ENCODE results near the gene C10orf90.

DNA sequence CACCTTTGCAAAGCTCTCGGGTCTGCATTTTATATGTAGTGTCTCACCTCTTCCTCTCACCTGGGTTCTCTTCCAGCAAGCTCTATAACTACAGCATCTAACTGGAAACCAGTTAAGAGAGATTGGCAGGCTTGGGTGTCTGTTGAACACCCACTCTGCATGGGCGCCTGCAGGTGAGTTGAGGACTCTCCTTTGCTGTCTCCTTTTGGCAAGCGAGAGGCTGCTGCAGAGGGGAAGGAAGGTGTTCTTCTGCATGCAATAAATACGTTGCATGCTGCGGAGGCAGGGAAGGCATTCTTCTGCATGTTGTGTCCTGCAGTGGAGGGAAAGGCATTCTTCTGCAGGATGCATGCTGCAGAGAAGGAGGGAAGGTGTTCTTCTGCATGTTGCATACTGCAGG is 200.8 kb downstream of the C10orf90 start:
- TF ChIP-seq NFIC (IDR thresholded peaks at IDR 0.05) (no peak), EP300 (IDR thresholded peaks at IDR 0.05; ENCODE audit: borderline replicate concordance) (no peak), TCF12 (IDR thresholded peaks at IDR 0.05; ENCODE audit: low read depth) (no peak), CREB1 (IDR thresholded peaks at IDR 0.05; ENCODE audit: low read depth) (no peak), YY1 (IDR thresholded peaks at IDR 0.05; ENCODE audit: low read depth) (no peak), CEBPB (IDR thresholded peaks at IDR 0.05) (no peak), FOXM1 (IDR thresholded peaks at IDR 0.05; ENCODE audit: borderline replicate concordance, low read depth) (no peak), TEAD4 (IDR thresholded peaks at IDR 0.05) (no peak), TAF1 (IDR thresholded peaks at IDR 0.05; ENCODE audit: low read depth) (no peak), EGR1 (IDR thresholded peaks at IDR 0.05) (no peak)
- TF ChIP-seq, protein P1, sequence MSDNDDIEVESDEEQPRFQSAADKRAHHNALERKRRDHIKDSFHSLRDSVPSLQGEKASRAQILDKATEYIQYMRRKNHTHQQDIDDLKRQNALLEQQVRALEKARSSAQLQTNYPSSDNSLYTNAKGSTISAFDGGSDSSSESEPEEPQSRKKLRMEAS (IDR thresholded peaks at IDR 0.05): no peak
- TF ChIP-seq, protein P2, sequence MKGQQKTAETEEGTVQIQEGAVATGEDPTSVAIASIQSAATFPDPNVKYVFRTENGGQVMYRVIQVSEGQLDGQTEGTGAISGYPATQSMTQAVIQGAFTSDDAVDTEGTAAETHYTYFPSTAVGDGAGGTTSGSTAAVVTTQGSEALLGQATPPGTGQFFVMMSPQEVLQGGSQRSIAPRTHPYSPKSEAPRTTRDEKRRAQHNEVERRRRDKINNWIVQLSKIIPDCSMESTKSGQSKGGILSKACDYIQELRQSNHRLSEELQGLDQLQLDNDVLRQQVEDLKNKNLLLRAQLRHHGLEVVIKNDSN (IDR thresholded peaks at IDR 0.05): no peak
- TF ChIP-seq, protein P3, sequence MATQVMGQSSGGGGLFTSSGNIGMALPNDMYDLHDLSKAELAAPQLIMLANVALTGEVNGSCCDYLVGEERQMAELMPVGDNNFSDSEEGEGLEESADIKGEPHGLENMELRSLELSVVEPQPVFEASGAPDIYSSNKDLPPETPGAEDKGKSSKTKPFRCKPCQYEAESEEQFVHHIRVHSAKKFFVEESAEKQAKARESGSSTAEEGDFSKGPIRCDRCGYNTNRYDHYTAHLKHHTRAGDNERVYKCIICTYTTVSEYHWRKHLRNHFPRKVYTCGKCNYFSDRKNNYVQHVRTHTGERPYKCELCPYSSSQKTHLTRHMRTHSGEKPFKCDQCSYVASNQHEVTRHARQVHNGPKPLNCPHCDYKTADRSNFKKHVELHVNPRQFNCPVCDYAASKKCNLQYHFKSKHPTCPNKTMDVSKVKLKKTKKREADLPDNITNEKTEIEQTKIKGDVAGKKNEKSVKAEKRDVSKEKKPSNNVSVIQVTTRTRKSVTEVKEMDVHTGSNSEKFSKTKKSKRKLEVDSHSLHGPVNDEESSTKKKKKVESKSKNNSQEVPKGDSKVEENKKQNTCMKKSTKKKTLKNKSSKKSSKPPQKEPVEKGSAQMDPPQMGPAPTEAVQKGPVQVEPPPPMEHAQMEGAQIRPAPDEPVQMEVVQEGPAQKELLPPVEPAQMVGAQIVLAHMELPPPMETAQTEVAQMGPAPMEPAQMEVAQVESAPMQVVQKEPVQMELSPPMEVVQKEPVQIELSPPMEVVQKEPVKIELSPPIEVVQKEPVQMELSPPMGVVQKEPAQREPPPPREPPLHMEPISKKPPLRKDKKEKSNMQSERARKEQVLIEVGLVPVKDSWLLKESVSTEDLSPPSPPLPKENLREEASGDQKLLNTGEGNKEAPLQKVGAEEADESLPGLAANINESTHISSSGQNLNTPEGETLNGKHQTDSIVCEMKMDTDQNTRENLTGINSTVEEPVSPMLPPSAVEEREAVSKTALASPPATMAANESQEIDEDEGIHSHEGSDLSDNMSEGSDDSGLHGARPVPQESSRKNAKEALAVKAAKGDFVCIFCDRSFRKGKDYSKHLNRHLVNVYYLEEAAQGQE (IDR thresholded peaks at IDR 0.05; ENCODE audit: low read depth): no peak

Measured in Ishikawa (cell line).